Neural crest cell (in vitro differentiated cells): Measurements from ENCODE around the gene RAB8A. TPM values are rescaled to one million over a fixed set of nuclear protein-coding genes. Genes with fewer than 3 reads are reported as not detected.

Experiments
- DNase-seq: peaks from one replicate; pipeline ENCODE4 v3.0.0; 2021; ENCODE audit warnings: low read depth, mixed read lengths, low spot score
- H3K27ac Mint-ChIP-seq: one replicate; pipeline ENCODE4 v1.8.0; 2021; ENCODE audit warnings: mild to moderate bottlenecking, mixed read lengths; ENCODE audit not compliant: unreplicated experiment
- H3K27me3 Mint-ChIP-seq: 2 replicates; pipeline ENCODE4 v1.8.0; 2021; ENCODE audit warnings: low read depth, mild to moderate bottlenecking, mixed read lengths
- H3K36me3 Mint-ChIP-seq: 2 replicates; pipeline ENCODE4 v1.8.0; 2021; ENCODE audit warnings: low read depth, mild to moderate bottlenecking, mixed read lengths
- H3K4me1 Mint-ChIP-seq: 2 replicates; pipeline ENCODE4 v1.8.0; 2021; ENCODE audit warnings: mixed read lengths
- H3K4me3 Mint-ChIP-seq: one replicate; pipeline ENCODE4 v1.8.0; 2021; ENCODE audit warnings: mild to moderate bottlenecking, mixed read lengths
- H3K9me3 Mint-ChIP-seq: 2 replicates; pipeline ENCODE4 v1.8.0; 2021; ENCODE audit warnings: mixed read lengths
- total RNA-seq: library from RNA; stranded (reverse); gene quantifications from 2 replicates; pipeline ENCODE4 v1.2.1, GENCODE V29; 2021
- TF ChIP-seq, protein P1 (sequence below): fragments of 200-600 bp; sonication (generic); conservative IDR thresholded peaks from 2 replicates; pipeline ENCODE4 v1.5.0; 2021; ENCODE audit warnings: antibody characterized with exemption, mild to moderate bottlenecking

Gene RAB8A
- total RNA-seq, 1 donor from 2014 or later = 88.9 TPM

DNA sequence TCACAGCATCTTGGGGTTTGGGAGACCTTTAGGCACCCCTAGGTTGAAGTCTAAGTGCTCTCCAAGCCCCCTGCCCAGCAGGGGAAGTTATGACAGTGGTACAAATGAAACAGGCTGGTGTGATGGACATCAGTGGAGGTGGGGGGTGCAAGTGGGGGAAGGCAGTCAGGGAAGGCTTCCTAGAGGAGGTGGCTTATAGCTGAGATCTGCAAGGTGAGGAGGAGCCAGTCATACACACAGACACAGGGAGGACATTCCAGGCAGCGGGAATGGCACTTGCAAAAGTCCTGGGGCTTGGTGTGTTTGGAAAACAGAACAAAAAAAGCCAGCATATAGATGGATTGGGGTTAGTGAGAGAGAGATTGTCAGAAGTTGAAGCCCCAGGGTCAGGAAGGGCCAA is 43.4 kb downstream of the RAB8A start:
- H3K4me1 Mint-ChIP-seq = no peaks in the 10 kb centered on the region
- no peak overlapping the region for H3K27ac Mint-ChIP-seq
- TF ChIP-seq, protein P1, sequence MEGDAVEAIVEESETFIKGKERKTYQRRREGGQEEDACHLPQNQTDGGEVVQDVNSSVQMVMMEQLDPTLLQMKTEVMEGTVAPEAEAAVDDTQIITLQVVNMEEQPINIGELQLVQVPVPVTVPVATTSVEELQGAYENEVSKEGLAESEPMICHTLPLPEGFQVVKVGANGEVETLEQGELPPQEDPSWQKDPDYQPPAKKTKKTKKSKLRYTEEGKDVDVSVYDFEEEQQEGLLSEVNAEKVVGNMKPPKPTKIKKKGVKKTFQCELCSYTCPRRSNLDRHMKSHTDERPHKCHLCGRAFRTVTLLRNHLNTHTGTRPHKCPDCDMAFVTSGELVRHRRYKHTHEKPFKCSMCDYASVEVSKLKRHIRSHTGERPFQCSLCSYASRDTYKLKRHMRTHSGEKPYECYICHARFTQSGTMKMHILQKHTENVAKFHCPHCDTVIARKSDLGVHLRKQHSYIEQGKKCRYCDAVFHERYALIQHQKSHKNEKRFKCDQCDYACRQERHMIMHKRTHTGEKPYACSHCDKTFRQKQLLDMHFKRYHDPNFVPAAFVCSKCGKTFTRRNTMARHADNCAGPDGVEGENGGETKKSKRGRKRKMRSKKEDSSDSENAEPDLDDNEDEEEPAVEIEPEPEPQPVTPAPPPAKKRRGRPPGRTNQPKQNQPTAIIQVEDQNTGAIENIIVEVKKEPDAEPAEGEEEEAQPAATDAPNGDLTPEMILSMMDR = no peak
- no peaks in the 10 kb centered on the region for H3K36me3 Mint-ChIP-seq
- H3K9me3 Mint-ChIP-seq = no peaks in the 10 kb centered on the region
- H3K27me3 Mint-ChIP-seq = peaks cover 4% of the 10 kb centered on the region
- no peak overlapping the region for H3K4me3 Mint-ChIP-seq
- no peak for DNase-seq

DNA sequence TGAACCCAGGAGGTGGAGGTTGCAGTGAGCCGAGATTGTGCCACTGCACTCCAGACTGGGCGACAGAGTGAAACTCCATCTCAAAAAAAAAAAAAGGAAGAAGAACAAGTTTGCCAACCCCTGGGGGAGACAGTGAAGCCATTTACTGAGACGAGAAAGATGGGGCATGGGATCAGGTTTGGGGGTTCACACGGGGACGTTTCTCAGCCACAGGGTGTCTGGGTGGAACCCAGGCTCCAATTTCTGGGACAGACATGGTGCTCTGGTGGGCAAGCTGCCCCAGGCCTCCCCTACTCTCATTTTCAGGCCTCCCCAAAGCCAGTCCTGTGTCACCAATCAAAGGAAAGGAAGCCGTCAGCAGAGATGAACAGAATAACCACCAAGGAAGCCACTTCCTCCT is 45.2 kb downstream of the RAB8A start:
- no peaks in the 10 kb centered on the region for H3K9me3 Mint-ChIP-seq
- DNase-seq = no peak
- no peak overlapping the region for H3K27ac Mint-ChIP-seq
- H3K4me3 Mint-ChIP-seq = no peak overlapping the region
- peaks cover 4% of the 10 kb centered on the region for H3K27me3 Mint-ChIP-seq
- TF ChIP-seq, protein P1 = no peak
- H3K36me3 Mint-ChIP-seq = no peaks in the 10 kb centered on the region
- no peaks in the 10 kb centered on the region for H3K4me1 Mint-ChIP-seq

DNA sequence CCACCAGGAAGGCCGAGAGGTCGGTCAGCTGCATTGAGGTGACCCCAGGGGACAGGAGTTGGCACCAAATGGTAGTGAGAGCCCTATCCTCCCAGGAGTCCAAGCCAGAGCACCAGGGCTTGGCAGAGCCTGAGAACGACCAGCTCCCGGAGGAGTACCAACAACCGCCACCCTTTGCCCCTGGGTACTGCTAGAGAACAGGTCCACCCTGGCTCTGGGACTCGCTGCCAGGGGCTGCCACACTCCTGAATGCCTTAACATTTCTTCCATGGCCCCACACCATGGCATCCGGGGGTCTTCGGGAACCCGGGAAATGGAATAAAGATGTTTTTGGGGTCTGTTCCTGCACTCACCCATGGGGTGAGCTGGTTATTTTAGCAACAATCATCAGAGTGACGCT is 45.9 kb downstream of the RAB8A start:
- no peak overlapping the region for H3K27ac Mint-ChIP-seq
- no peaks in the 10 kb centered on the region for H3K9me3 Mint-ChIP-seq
- TF ChIP-seq, protein P1 = no peak
- no peak overlapping the region for H3K4me3 Mint-ChIP-seq
- peaks cover 4% of the 10 kb centered on the region for H3K27me3 Mint-ChIP-seq
- no peaks in the 10 kb centered on the region for H3K36me3 Mint-ChIP-seq
- DNase-seq = no peak
- H3K4me1 Mint-ChIP-seq = no peaks in the 10 kb centered on the region

DNA sequence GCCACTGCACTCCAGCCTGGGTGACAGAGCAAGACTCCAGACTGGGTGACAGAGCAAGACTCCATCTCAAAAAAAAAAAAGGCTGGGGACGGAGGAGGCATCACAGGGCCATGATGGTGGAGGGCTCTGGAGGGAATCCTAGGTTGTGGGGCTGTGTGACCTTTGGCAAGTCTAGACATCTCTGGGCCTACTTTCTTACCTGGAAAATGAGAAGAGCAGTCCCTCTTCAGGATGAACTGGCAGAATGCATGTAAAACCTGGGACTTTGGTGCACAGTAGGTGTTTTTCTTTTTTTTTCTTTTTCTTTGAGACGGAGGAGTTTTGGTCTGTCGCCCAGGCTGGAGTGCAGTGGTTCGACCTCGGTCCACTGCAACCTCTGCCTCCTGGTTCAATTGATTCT is 48.0 kb downstream of the RAB8A start:
- Mint-ChIP-seq H3K36me3 (no peaks in the 10 kb centered on the region), H3K9me3 (no peaks in the 10 kb centered on the region), H3K27ac (no peak overlapping the region), H3K27me3 (peaks cover 4% of the 10 kb centered on the region), H3K4me3 (no peak overlapping the region), H3K4me1 (no peaks in the 10 kb centered on the region)
- TF ChIP-seq, protein P1 = no peak
- no peak for DNase-seq

GRCh38 chr19:16160445-16160942 is 48.8 kb downstream of the RAB8A start:
- TF ChIP-seq, protein P1 = no peak
- H3K4me1 Mint-ChIP-seq = no peaks in the 10 kb centered on the region
- no peaks in the 10 kb centered on the region for H3K9me3 Mint-ChIP-seq
- no peaks in the 10 kb centered on the region for H3K36me3 Mint-ChIP-seq
- H3K4me3 Mint-ChIP-seq = no peak overlapping the region
- no peak overlapping the region for H3K27ac Mint-ChIP-seq
- no peak for DNase-seq
- no peaks in the 10 kb centered on the region for H3K27me3 Mint-ChIP-seq
